ENCODE measurements around the gene TRIM71. TPM values are rescaled to one million over a fixed set of nuclear protein-coding genes. Genes with fewer than 3 reads are reported as not detected.

Gene TRIM71
- total RNA-seq, 1 donor = not detected

GRCh38 chr3:32837789-32838188, 20.0 kb downstream of the TRIM71 start:
- no peak overlapping the region for H3K4me3 ChIP-seq (ENCODE audit: low read depth, low read length)
- no peak for DNase-seq (ENCODE audit: low read depth)
- no peak for TF ChIP-seq CTCF (IDR thresholded peaks at IDR 0.05; ENCODE audit: insufficient read depth, low read depth, low read length)

GRCh38 chr3:32839714-32840085, 21.9 kb downstream of the TRIM71 start:
- no peak overlapping the region for H3K4me3 ChIP-seq (ENCODE audit: low read depth, low read length)
- no peak for DNase-seq (ENCODE audit: low read depth)
- TF ChIP-seq CTCF (IDR thresholded peaks at IDR 0.05; ENCODE audit: insufficient read depth, low read depth, low read length) = no peak

- no peak for DNase-seq (ENCODE audit: low read depth)
- H3K4me3 ChIP-seq (ENCODE audit: low read depth, low read length) = no peak overlapping the region
- TF ChIP-seq CTCF (IDR thresholded peaks at IDR 0.05; ENCODE audit: insufficient read depth, low read depth, low read length) = no peak
These were observed 22.5 kb downstream of the TRIM71 start for GRCh38 chr3:32840086-32840841.

- H3K4me3 ChIP-seq (ENCODE audit: low read depth, low read length) = no peak overlapping the region
- no peak for TF ChIP-seq CTCF (IDR thresholded peaks at IDR 0.05; ENCODE audit: insufficient read depth, low read depth, low read length)
- no peak for DNase-seq (ENCODE audit: low read depth)
These were observed 23.5 kb downstream of the TRIM71 start for GRCh38 chr3:32841341-32841740.

- no peak for DNase-seq (ENCODE audit: low read depth)
- no peak overlapping the region for H3K4me3 ChIP-seq (ENCODE audit: low read depth, low read length)
- no peak for TF ChIP-seq CTCF (IDR thresholded peaks at IDR 0.05; ENCODE audit: insufficient read depth, low read depth, low read length)
These were observed 24.2 kb downstream of the TRIM71 start for GRCh38 chr3:32841867-32842470.

- DNase-seq (ENCODE audit: low read depth) = no peak
- TF ChIP-seq CTCF (IDR thresholded peaks at IDR 0.05; ENCODE audit: insufficient read depth, low read depth, low read length) = no peak
- H3K4me3 ChIP-seq (ENCODE audit: low read depth, low read length) = no peak overlapping the region
These were observed 24.7 kb downstream of the TRIM71 start for GRCh38 chr3:32842531-32842931.
